Hematopoietic multipotent progenitor cell (in vitro differentiated cells): ENCODE data around the gene FGFR3. TPM values are rescaled to one million over a fixed set of nuclear protein-coding genes. Genes with fewer than 3 reads are reported as not detected.
A peak's percentile ranks its signal among the peaks of the same experiment; 100 is the strongest.

Experiments
- DNase-seq, 3 donors: peaks; one replicate each; pipeline ENCODE4 v3.0.0-alpha.2; 2011 to 2015; ENCODE audit warnings: low read depth in 2 of 3, low spot score in 2 of 3
- total RNA-seq: library from RNA; depleted of rRNA; stranded (reverse); fragments of >200 nt; gene quantifications from one replicate; pipeline ENCODE4 v1.2.3, GENCODE V29; 2012

Gene FGFR3
- total RNA-seq, 1 donor, result 0.54 TPM

DNA sequence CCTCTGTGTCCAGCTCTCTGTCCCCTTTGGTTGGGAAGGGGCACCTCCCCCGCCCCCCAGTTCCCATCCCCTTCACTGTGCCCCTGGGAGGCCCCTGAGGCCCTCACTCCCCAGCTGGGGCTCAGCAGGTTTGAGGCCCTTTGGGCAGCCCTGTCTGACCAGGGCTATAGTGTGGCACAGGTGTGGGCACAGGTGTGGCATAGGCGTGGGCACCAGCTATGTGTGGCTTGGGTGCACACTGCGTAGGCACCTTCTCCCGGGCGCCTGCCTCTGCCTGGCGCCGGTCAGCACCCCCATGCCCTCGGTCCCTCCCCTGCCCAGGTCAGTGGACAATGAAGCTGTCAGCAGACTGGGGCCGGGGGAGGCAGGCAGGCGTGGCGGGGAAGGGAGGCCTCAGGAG lies 7.5 kb upstream of the FGFR3 start:
- DNase-seq, result no peak

GRCh38 chr4:1786544-1787362 lies 6.3 kb upstream of the FGFR3 start:
- DNase-seq, result no peak

- no peak for DNase-seq
Measured at GRCh38 chr4:1787411-1788077, 5.5 kb upstream of the FGFR3 start.

DNA sequence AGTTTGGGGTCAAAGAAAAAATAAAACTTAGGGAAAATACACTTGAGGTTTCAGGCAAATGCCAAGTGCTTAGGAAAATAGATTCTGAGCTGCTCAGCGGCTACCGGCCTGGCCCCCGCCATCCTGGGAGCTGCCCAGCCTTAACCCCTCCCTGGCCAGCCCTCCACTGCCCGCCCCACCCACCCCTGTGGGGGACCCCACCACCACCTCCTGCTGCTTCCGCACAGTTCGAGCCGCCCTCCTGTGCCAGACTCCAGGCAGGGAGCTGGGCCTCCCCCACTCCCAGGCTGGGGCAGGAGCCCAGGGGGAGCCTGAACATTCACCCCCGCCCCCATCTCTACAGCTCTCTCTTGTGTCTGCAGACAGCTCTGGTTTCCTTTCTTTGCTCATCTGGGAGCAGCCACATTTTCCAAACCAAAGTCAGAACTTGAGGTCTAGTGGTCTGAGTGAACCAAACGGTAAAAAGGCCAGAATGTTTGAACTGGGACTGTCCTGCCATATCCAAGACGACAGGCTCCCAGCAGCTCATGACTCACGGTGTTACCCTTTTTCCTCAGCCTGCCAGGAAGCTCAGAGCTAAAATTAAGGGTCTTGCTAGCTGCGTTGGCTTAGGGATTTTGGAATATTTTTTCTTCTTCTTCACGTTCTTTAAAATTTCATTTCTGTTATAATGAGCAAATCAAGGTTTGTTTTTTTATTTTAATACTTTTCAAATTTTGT lies 4.7 kb upstream of the FGFR3 start:
- no peak for DNase-seq

- DNase-seq, result no peak
Measured at GRCh38 chr4:1789552-1789951, 3.5 kb upstream of the FGFR3 start.

DNA sequence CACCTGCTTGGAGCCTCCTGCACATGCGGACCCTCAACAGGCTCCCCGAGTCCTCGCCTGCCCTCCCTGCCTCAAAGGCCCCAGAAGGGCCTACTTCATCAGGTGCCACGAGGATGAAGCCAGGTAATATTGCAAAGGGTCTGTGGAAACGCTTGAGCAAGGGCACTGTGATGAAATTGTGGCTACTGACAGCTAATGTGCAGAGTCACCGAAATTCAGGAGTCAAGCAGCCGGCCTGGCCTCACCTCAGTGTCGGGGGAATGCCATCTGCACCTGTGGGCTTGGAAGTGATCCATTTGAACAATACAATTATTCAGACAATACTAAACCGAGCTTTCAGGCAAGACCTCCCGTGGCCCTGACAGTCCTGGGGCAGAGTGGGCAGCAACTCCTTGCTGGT lies 3.1 kb upstream of the FGFR3 start:
- DNase-seq, result no peak

GRCh38 chr4:1792158-1792831 lies 798 bp upstream of the FGFR3 start:
- DNase-seq, result no peak

- peak in 2 of 3 donors; percentile 32 to 44 for DNase-seq
Measured at GRCh38 chr4:1793496-1793840, 375 bp downstream of the FGFR3 start.

GRCh38 chr4:1793940-1794808 lies 1.1 kb downstream of the FGFR3 start:
- no peak for DNase-seq

- no peak for DNase-seq
Measured at GRCh38 chr4:1794809-1795298, 1.8 kb downstream of the FGFR3 start.

GRCh38 chr4:1795299-1796195 lies 2.5 kb downstream of the FGFR3 start:
- DNase-seq, result no peak

DNA sequence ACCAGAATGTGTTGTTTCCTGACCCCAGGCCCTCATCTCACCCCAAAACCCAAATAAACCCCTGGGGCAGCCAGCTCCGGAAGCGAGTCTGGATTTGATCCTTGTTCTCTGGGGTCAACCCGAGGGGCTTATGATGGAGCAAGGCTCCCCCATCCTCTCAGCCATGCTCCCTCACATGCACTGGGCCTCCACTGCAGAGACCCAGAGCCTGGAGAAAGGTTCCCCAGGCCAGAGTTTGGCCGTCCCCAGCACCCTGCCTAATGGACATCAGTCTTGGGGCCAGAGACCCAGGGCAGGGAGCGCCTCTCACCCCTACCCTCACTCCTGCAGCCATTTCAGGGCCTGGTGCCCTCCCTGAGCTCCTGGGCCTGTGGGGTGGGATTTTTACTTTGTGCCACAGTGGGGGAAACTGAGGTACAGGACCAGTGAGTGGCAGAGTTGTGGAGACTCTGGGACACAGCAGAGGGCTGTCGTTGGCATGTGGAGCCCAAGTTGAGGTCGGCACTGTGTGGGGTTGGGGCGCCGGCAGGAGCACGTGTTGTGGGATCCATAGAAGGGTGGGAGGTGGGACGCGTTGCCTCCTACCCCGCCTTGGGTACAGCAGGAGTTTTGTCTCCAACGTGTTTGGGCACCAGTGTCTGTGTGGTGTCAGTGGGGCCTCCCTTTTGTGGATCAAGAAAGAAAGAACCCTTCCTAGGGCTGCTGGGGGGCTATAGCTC lies 3.6 kb downstream of the FGFR3 start:
- DNase-seq, result no peak

- DNase-seq, result no peak
Measured at GRCh38 chr4:1797298-1797860, 4.3 kb downstream of the FGFR3 start.

DNA sequence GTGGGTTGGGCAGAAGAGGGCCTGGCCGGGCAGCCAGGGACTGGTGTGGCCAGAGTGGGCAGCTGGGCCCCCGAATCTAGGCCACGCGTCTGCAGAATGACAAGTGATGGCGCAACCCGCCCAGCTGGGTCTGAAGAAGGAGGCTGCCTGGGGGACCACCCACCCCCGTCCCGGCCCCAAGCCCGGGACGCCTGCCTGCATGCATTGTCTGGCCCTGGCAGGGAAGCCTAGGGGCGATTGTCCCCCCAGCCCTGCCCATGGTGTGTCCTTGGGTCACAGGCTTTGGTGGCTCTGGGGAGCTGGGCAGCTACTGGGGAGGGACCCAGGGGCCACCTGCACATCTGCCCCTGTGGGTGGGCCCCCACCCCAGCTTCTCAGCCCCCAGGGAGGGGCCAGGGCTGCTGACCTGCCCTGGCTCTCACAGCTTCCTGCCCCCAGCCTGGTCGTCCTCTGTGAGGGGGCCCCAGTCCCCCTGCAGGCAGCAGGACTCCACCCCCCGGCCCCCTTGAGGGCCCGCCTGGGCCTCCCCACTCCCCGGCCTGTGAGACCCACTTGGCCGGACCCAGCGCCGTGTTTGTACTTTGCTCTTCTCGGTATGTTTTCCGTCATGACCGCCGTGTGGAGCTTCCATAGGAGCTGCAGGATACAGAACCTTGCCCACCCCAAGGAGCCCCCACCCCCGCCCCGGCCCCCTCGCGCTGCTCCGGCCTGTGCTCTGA lies 4.9 kb downstream of the FGFR3 start:
- DNase-seq, result no peak

DNA sequence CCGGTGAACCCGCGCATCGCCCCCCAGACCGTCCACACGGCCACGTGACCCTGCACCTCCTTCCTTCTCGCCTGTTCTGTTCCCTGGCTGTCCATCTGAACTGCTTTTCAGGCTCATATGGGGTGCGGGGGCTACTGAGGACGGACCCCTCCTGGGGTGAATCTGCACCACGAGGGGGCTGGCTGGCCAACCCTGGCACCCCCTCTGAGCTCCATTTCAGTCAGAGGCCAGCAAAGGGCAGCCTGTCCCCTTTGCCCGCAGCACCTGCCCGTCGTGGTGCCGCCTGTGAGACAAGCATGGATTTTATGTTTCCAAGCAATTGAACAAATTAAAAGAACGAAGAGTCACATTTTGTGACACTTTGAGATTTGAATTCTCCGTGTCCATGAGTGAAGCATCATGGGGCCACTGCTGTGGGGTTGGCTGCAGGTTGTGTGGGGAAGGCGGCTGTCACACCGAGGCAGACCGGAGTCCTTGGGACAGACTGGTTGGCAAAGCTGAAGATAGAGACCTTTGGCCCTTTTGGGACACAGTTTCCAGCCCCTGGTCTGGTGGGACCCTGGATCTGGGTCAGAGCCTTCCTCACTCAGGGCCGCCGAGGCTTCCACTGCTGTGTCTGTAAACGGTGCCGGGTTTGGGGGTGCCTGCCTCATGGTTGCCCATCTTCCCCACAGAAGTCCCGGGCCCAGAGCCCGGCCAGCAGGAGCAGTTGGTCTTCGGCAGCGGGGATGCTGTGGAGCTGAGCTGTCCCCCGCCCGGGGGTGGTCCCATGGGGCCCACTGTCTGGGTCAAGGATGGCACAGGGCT lies 5.7 kb downstream of the FGFR3 start:
- DNase-seq, result no peak
